Kidney tubule cell (primary cell): Measurements from ENCODE around the gene SMAD6.
"Not testable (repeated sequence)": the region's sequence is repeated elsewhere in the genome, so short reads cannot be mapped to it uniquely, and the experiment has no call there.

Experiments
- DNase-seq: peaks from one replicate; pipeline ENCODE4 v3.0.0-alpha.2; 2018; ENCODE audit warnings: low spot score

SMAD6 gene

DNA sequence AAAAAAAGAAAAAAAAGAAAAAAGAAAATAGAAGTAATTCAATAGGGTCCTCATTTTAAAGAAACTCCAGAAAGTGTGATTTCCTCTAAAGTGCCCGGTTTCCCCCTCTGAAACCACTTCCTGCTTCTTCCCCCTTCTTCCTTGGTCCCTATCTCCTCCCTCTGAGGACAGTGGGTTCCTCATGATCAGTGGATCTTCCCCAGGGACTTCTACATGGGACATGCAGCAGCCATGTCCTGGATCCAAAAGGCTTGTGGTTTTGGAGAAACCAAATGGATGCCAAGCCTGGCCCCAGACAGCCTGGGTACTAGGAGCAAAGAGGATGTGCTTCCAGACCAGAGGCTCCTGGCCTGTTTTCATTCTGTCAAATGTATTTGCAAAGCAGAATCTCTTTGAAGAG lies 26.6 kb upstream of the SMAD6 start:
- DNase-seq: no peak

DNA sequence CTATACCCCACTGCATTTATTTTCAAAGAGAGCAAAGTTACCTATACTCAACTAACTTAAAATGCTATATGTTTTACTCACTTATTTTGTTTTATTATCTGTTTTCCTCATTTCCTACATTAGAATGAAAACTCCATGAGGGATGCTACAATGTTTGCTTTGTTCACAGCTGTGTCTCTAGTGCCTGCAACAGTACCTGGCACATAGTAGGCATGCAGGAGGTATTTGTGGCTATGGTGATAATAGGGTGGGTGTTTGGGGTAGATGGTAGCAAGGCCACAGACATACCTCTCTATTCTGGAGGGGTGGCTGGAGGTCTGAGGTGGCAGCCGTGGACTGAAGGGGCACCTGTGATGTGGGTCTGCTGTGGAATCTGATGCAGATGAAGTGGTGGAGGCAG lies 24.7 kb upstream of the SMAD6 start:
- DNase-seq: no peak

DNA sequence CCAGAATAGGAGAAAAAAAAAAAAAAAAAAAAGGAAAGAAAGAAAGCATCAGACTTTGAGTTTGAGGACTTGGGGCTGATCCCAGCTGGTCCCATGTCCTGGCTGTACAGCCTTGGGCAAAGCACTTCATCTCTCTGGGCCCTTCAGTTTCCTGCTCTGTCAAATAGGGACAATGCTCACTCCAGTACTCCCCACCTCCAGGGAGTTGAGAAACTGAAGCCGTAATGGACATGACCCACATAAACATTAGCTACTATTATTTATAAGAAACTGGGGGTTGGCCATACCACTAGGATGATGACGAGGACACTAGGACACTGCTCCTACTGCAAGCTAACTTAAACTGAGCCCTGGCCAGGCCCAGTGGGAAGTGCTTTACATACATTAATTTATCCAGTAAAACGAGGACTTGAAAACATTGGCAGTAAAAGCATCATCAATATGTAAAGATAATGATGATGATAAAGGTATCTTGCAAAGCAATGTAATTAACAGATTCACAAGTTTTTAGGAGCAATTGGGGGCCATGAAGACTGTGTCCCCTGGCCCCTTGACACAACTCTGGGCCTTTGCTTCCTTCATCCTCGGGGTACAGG lies 22.9 kb upstream of the SMAD6 start:
- no peak for DNase-seq

GRCh38 chr15:66679657-66680108 lies 22.4 kb upstream of the SMAD6 start:
- no peak for DNase-seq

- no peak for DNase-seq
Measured at GRCh38 chr15:66680502-66680901, 21.5 kb upstream of the SMAD6 start.

GRCh38 chr15:66681395-66681794 lies 20.6 kb upstream of the SMAD6 start:
- DNase-seq: no peak

GRCh38 chr15:66682246-66682645 lies 19.8 kb upstream of the SMAD6 start:
- no peak for DNase-seq

DNA sequence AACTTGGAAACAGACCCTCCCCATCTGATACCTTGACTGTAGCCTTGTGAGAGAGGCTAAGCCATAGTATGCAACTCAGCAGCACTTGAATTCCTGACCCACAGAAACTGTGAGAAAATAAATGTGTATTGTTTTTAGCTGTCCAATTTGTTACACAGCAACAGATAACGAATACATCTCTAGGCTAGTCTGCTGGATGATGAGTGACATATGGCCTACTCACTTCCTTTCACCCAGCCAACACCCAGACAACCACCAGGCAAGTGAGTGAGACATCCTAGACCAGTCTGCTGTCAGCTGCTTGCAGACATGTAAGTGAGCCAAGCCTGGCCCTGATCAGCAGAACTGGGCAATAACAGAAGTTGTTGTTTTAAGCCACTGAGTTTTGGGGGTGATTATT lies 19.2 kb upstream of the SMAD6 start:
- DNase-seq: peak; percentile 48

- DNase-seq: peak; percentile 41
Measured at GRCh38 chr15:66684136-66684681, 17.8 kb upstream of the SMAD6 start.

GRCh38 chr15:66685638-66686150 lies 16.3 kb upstream of the SMAD6 start:
- no peak for DNase-seq

GRCh38 chr15:66690912-66691311 lies 11.1 kb upstream of the SMAD6 start:
- not testable (repeated sequence) for DNase-seq

DNA sequence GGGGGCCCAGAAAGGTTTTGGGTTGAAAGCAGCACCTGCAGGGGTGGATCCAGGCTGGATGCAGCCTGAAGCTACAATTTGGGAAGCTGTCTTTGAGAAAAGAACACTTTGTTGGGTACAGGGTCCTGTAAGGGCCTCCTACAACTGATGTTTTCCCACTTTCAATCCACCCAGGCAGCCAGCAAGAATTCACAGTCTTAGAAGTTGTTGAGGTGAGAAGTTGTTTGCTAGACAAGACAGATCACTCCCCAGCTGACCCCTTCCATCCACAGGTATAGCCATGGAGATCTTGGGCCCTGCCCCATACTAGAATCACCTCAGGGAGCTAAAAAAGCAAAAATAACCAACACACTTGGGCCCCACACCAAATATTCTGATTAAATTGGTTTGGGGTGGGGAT lies 10.3 kb upstream of the SMAD6 start:
- DNase-seq: no peak

GRCh38 chr15:66692391-66692790 lies 9.6 kb upstream of the SMAD6 start:
- no peak for DNase-seq

DNA sequence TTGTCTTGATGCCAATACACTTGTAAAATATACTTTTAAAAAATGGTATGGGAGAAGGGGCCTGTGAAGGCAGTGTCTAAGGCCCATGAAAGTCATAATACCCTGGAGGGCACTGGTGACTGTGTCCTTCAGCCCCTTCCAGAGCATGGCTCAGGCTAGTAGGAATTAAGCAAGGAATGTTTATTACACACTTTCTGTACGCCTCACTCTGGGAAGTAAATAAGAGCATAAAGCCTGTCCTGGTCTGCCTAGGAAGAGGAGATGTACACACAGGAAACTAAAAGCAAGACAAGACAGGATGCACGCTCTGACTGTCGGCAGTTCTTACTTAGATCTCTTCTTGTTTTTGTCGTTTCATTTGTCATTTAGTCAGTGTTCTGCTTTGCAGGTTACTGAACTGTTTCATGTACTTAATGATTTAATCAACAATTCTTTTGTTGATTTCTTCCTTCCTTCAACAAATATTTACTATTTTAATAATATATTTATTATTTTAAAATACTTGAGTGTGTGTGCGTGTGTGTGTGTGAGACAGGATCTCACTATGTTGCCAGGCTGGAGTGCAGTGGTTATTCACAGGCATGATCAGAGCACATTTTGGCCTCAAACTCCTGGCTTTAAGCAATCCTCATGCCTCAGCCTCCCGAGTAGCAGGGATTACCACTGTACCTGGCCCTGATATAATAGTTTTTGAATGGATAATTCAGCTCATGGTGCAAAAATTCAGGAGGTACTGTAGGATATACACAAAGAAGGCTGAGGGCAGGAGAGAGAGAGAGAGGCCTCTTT lies 9.0 kb upstream of the SMAD6 start:
- DNase-seq: no peak

- DNase-seq: no peak
Measured at GRCh38 chr15:66696770-66697169, 5.3 kb upstream of the SMAD6 start.

GRCh38 chr15:66698318-66698961 lies 3.6 kb upstream of the SMAD6 start:
- DNase-seq: peak; percentile 75

DNA sequence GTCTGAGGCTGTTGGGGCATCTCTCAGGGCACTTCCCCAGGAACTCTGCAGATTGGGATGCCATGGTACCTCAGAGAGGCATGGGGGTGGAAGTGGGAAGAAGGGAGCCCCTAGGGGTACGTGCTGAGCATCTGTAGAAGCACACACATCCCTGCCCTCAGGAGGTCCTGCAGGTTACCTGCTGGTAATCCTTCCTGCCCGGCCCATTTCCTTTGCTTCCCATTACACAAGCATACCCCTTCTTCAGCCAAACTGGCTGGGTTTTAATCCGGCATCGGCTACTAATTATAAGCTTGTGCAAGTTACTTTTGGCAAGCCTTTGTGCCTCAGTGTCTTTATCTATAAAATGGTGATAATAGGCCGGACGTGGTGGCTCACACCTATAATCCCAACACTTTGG lies 3.1 kb upstream of the SMAD6 start:
- DNase-seq: no peak

DNA sequence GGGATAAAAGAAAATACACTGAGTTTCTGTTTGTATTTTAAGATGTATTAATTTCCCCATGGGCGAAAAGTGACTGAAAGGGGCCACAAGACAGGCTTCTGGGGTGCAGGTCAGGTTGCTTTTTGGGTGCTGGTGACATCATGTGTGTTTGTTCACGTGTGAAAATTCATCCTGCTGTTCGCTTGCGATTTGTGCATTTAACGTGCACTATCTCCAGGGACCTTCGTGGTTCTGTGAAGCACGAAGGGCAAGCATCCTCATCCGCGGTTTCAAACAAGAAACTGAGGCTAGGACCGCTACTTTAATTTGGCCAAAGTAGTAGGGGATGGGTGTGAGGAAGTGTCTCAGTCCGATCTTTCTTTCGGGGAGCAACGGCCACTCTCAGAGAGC lies 1.6 kb upstream of the SMAD6 start:
- no peak for DNase-seq

- peak; percentile 94 for DNase-seq
Measured at GRCh38 chr15:66700802-66701421, 1.1 kb upstream of the SMAD6 start.

- no peak for DNase-seq
Measured at GRCh38 chr15:66701422-66702034, 508 bp upstream of the SMAD6 start.

GRCh38 chr15:66702787-66703539 lies 927 bp downstream of the SMAD6 start:
- DNase-seq: peak; percentile 32
